ENCODE results near the gene SLC9C2. TPM values are rescaled to one million over a fixed set of nuclear protein-coding genes. Genes with fewer than 3 reads are reported as not detected.
"Not testable (repeated sequence)": the region's sequence is repeated elsewhere in the genome, so short reads cannot be mapped to it uniquely, and the experiment has no call there.

Gene SLC9C2
- total RNA-seq, 1 donor from 2014 or later = not detected

DNA sequence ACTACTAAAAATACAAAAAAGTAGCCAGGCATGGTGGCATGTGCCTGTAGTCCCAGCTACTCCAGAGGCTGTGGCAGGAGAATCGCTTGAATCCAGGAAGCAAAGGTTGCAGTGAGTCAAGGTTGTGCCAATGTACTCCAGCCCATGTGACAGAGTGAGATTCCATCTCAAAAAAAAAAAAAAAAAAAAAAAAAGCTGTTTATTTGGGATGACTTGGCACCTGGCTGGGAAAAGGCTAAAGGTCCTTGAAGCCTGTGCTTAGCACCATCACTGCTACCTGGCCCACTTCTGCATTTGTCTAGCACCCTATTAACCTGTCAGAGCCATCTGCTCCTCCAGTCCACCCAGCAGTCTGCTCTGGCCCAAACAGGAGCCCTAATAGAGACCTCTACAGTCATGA, 100.8 kb downstream of the SLC9C2 start:
- no peak overlapping the region for H3K27ac Mint-ChIP-seq (ENCODE audit: unreplicated experiment)
- H3K36me3 Mint-ChIP-seq (ENCODE audit: unreplicated experiment) = no peaks in the 10 kb centered on the region
- peaks cover 2% of the 10 kb centered on the region for H3K4me1 Mint-ChIP-seq (ENCODE audit: unreplicated experiment)
- peaks cover 2% of the 10 kb centered on the region for H3K27me3 Mint-ChIP-seq (ENCODE audit: unreplicated experiment)
- no peak overlapping the region for H3K4me3 Mint-ChIP-seq (ENCODE audit: unreplicated experiment)
- no peaks in the 10 kb centered on the region for H3K9me3 Mint-ChIP-seq (ENCODE audit: unreplicated experiment)
- DNase-seq (ENCODE audit: extremely low spot score, unreplicated experiment) = no peak
- TF ChIP-seq, protein P1, sequence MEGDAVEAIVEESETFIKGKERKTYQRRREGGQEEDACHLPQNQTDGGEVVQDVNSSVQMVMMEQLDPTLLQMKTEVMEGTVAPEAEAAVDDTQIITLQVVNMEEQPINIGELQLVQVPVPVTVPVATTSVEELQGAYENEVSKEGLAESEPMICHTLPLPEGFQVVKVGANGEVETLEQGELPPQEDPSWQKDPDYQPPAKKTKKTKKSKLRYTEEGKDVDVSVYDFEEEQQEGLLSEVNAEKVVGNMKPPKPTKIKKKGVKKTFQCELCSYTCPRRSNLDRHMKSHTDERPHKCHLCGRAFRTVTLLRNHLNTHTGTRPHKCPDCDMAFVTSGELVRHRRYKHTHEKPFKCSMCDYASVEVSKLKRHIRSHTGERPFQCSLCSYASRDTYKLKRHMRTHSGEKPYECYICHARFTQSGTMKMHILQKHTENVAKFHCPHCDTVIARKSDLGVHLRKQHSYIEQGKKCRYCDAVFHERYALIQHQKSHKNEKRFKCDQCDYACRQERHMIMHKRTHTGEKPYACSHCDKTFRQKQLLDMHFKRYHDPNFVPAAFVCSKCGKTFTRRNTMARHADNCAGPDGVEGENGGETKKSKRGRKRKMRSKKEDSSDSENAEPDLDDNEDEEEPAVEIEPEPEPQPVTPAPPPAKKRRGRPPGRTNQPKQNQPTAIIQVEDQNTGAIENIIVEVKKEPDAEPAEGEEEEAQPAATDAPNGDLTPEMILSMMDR (IDR thresholded peaks at IDR 0.05) = no peak

DNA sequence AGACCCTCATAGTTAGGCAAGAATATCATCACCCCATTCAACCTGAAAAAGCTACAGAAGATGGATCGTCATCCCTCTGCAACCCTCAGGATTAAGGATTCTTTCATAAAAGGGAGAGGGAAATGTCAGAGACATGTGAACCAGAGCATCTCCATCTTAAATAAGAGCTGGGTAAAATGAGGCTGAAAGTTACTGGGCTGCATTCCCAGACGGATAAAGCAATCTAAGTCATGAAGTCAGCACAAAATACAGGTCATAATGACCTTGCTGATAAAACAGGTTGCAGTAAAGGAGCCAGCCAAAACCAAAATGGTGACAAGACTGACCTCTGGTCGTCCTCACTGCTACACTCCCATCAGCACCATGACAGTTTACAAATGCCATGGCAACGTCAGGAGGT, 103.1 kb downstream of the SLC9C2 start:
- H3K27ac Mint-ChIP-seq (ENCODE audit: unreplicated experiment) = no peak overlapping the region
- H3K9me3 Mint-ChIP-seq (ENCODE audit: unreplicated experiment) = no peaks in the 10 kb centered on the region
- no peaks in the 10 kb centered on the region for H3K36me3 Mint-ChIP-seq (ENCODE audit: unreplicated experiment)
- no peak for DNase-seq (ENCODE audit: extremely low spot score, unreplicated experiment)
- peaks cover 2% of the 10 kb centered on the region for H3K27me3 Mint-ChIP-seq (ENCODE audit: unreplicated experiment)
- H3K4me1 Mint-ChIP-seq (ENCODE audit: unreplicated experiment) = no peaks in the 10 kb centered on the region
- TF ChIP-seq, protein P1 (IDR thresholded peaks at IDR 0.05) = no peak
- H3K4me3 Mint-ChIP-seq (ENCODE audit: unreplicated experiment) = no peak overlapping the region

DNA sequence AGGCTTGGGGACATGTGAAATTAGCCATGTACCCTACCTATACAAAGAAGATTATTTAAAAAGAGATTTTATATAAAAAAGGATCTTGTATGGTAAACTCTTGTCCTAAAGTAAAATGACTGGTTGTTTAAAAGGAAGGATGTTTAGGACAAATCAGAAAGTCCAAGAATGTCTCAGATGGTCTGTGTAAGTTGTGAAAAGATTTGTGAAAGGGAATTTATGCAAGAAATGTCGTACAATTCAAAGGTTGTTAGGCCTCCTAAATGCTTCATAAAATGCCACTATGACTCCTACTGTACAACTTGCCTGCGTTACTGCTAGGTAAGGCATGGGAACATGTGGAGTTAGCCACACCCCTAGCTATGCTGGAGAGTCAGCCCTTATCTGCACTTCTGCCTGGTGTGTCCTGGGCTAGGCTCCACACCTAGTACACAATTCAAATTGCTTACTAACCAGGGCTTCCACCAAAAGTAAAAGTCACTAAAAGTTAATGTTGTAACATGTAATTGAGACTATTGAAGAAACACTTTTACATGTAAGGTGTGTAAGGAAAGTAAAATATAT, 106.0 kb downstream of the SLC9C2 start:
- Mint-ChIP-seq H3K4me3 (ENCODE audit: unreplicated experiment) (no peak overlapping the region), H3K9me3 (ENCODE audit: unreplicated experiment) (peaks cover 6% of the 10 kb centered on the region), H3K27ac (ENCODE audit: unreplicated experiment) (no peak overlapping the region), H3K27me3 (ENCODE audit: unreplicated experiment) (no peaks in the 10 kb centered on the region), H3K4me1 (ENCODE audit: unreplicated experiment) (no peaks in the 10 kb centered on the region), H3K36me3 (ENCODE audit: unreplicated experiment) (peaks cover 3% of the 10 kb centered on the region)
- TF ChIP-seq, protein P1 (IDR thresholded peaks at IDR 0.05) = no peak
- no peak for DNase-seq (ENCODE audit: extremely low spot score, unreplicated experiment)

DNA sequence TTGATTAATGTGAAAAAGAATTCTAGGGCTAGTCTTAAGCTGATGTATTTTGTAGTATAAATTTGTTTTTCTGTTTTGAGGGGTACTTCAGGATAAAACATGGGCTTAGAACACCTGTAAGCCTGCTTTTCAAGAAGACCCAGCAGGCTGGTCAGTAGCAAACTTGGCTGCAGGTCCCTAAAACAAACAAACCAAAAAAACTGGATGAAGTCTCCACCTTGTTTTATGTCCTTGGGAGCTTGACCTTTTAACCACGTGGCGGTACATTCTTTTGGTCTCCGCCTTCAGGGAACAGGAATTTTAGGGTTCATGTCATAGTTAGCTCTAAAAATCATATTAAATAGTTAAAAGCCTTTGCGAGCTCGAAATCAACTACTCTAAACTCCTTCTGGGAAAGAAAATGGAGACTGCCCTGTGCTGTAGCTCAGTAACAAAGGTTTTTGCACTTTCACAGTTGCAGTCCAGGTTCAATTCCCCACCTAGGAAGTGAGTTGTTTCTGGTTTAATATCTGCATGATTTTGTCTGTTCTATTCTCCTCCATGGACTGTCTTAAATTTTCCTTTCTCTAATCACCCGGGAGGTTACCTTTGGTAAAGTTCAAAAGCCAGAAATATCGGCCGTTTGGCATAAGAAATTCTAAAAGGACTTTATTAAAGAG, 107.1 kb downstream of the SLC9C2 start:
- TF ChIP-seq, protein P1 (IDR thresholded peaks at IDR 0.05) = no peak
- DNase-seq (ENCODE audit: extremely low spot score, unreplicated experiment) = no peak
- H3K4me3 Mint-ChIP-seq (ENCODE audit: unreplicated experiment) = no peak overlapping the region
- H3K4me1 Mint-ChIP-seq (ENCODE audit: unreplicated experiment) = no peaks in the 10 kb centered on the region
- peaks cover 3% of the 10 kb centered on the region for H3K36me3 Mint-ChIP-seq (ENCODE audit: unreplicated experiment)
- no peak overlapping the region for H3K27ac Mint-ChIP-seq (ENCODE audit: unreplicated experiment)
- H3K9me3 Mint-ChIP-seq (ENCODE audit: unreplicated experiment) = peaks cover 6% of the 10 kb centered on the region
- no peaks in the 10 kb centered on the region for H3K27me3 Mint-ChIP-seq (ENCODE audit: unreplicated experiment)

DNA sequence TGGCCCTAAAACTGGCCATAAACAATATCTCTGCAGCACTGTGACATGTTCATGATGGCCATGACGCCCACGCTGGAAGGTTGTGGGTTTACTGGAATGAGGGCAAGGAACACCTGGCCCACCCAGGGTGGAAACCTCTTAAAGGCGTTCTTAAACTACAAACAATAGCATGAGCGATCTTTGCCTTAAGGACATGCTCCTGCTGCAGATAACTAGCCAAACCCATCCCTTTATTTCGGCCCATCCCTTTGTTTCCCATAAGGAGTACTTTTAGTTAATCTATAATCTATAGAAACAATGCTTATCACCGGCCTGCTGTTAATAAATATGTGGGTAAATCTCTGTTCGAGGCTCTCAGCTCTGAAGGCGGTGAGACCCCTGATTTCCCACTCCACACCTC, 109.7 kb downstream of the SLC9C2 start:
- not testable (repeated sequence) for H3K27me3 Mint-ChIP-seq (ENCODE audit: unreplicated experiment); H3K4me1 Mint-ChIP-seq (ENCODE audit: unreplicated experiment); H3K4me3 Mint-ChIP-seq (ENCODE audit: unreplicated experiment); H3K9me3 Mint-ChIP-seq (ENCODE audit: unreplicated experiment); H3K27ac Mint-ChIP-seq (ENCODE audit: unreplicated experiment); DNase-seq (ENCODE audit: extremely low spot score, unreplicated experiment)
- peaks cover 16% of the 10 kb centered on the region for H3K36me3 Mint-ChIP-seq (ENCODE audit: unreplicated experiment)
